Thyroid gland (tissue), 4 donors: Measurements from ENCODE around the gene MAGEA12. TPM values are rescaled to one million over a fixed set of nuclear protein-coding genes. Genes with fewer than 3 reads are reported as not detected.
"Not testable (repeated sequence)": the region's sequence is repeated elsewhere in the genome, so short reads cannot be mapped to it uniquely, and the experiment has no call there.

Experiments used
- DNase-seq, 2 donors: peaks; one replicate each; pipeline ENCODE4 v3.0.0-alpha.2; 2019
- H3K27ac ChIP-seq, 3 donors: fragments of 200-600 bp; sonication (generic); 1 replicate in 2 of 3; 2 replicates in 1 of 3; pipeline ENCODE4 v1.5.1; 2016 to 2019; ENCODE audit warnings: mild to moderate bottlenecking in 1 of 3, moderate library complexity in 1 of 3
- H3K27me3 ChIP-seq: fragments of 200-600 bp; sonication (generic); one replicate; pipeline ENCODE4 v1.5.1; 2019
- H3K36me3 ChIP-seq, 2 donors: fragments of 200-600 bp; sonication (generic); one replicate each; pipeline ENCODE4 v1.5.1; 2016 to 2019
- H3K4me1 ChIP-seq, 2 donors: fragments of 200-600 bp; sonication (generic); one replicate each; pipeline ENCODE4 v1.5.1; 2017 to 2019
- H3K4me3 ChIP-seq, 3 donors: fragments of 200-600 bp; sonication (generic); replicated peaks in 1 of 3; 1 replicate in 2 of 3; 2 replicates in 1 of 3; pipeline ENCODE4 v1.5.1; 2016; ENCODE audit warnings: mild to moderate bottlenecking in 1 of 3
- H3K9me3 ChIP-seq: fragments of 200-600 bp; sonication (generic); one replicate; pipeline ENCODE4 v1.5.1; 2017
- CTCF ChIP-seq, 6 experiments: fragments of 200-600 bp in 3 of 6; fragments of 450-650 bp in 3 of 6; sonication (generic) in 3 of 6; IDR thresholded peaks; one replicate each; pipeline ENCODE4 v1.5.1; 2016 to 2019; ENCODE audit warnings: antibody characterized with exemption in 6 of 6, mild to moderate bottlenecking in 2 of 6, inconsistent platforms in 1 of 6, moderate library complexity in 1 of 6
- POLR2A ChIP-seq, 2 donors: fragments of 450-650 bp; IDR thresholded peaks; one replicate each; pipeline ENCODE4 v1.6.1; 2017; ENCODE audit warnings: antibody characterized with exemption in 2 of 2, mild to moderate bottlenecking in 2 of 2, moderate library complexity in 1 of 2
- WGBS, 2 donors: methylation state at CpG; one replicate each; pipeline ENCODE4 v1.1.5; 2017; 5-methylcytosine and 5-hydroxymethylcytosine counted together
- intact Hi-C: fragments of 100-400 bp; cut with DNase I; formaldehyde crosslinking; loops from one replicate; pipeline ENCODE4 v1.15.1; 2023
- total RNA-seq, 4 donors: library from RNA; depleted of rRNA; stranded (reverse); fragments of >200 nt; gene quantifications; one replicate each; pipeline ENCODE4 v1.2.3, GENCODE V29; 2016

Gene MAGEA12
- not detected for total RNA-seq

GRCh38 chrX:152733261-152733975, at the start of gene MAGEA12, which contains the start of gene CSAG1:
Gene MAGEA12, plus strand, starts transcription at chrX:152733757. Its CDS starts 2,405 bp downstream, at chrX:152736162.
Gene CSAG1, minus strand, starts transcription at chrX:152733721. Its CDS starts 1,261 bp downstream, at chrX:152732460.
- H3K4me1 ChIP-seq: no peaks in the 10 kb centered on the region
- no peaks in the 10 kb centered on the region for H3K9me3 ChIP-seq
- no peaks in the 10 kb centered on the region for H3K27me3 ChIP-seq
- no peak for DNase-seq
- 89 to 98% methylated on average over 8 of the region's 21 CpGs for WGBS, 2 donors
- H3K36me3 ChIP-seq: no peaks in the 10 kb centered on the region
- no peak within 1 kb of the TSS for H3K27ac ChIP-seq
- TF ChIP-seq POLR2A (IDR thresholded peaks at IDR 0.05): no peak
- no peak for TF ChIP-seq CTCF (IDR thresholded peaks at IDR 0.05)
- H3K4me3 ChIP-seq: no peak within 1 kb of the TSS
- intact Hi-C loops: no loop called here

- H3K4me3 ChIP-seq, H3K27ac ChIP-seq, H3K9me3 ChIP-seq, H3K36me3 ChIP-seq, H3K4me1 ChIP-seq, DNase-seq, H3K27me3 ChIP-seq, intact Hi-C loops: not testable (repeated sequence)
- 96% methylated on average over 5 of the region's 34 CpGs; no CpG with 5 or more reads in 1 of the 2 donors for WGBS, 2 donors
Measured at GRCh38 chrX:152697952-152698931, 35.3 kb upstream of the MAGEA12 start, which contains the start of gene MAGEA3. Gene MAGEA3, plus strand, starts transcription at chrX:152698794. Its CDS starts 2,039 bp downstream, at chrX:152700833.

- H3K4me1 ChIP-seq, H3K36me3 ChIP-seq, H3K27me3 ChIP-seq, DNase-seq, H3K27ac ChIP-seq, H3K4me3 ChIP-seq, intact Hi-C loops, H3K9me3 ChIP-seq: not testable (repeated sequence)
- 96% methylated on average over 3 of the region's 5 CpGs; no CpG with 5 or more reads in 1 of the 2 donors for WGBS, 2 donors
Measured at GRCh38 chrX:152700390-152700789, 33.2 kb upstream of the MAGEA12 start.

- DNase-seq, H3K4me3 ChIP-seq, intact Hi-C loops, H3K9me3 ChIP-seq, H3K27ac ChIP-seq, H3K36me3 ChIP-seq, H3K27me3 ChIP-seq, H3K4me1 ChIP-seq: not testable (repeated sequence)
- WGBS, 2 donors: 60 to 100% methylated on average over 1 to 2 of the region's 7 CpGs
Measured at GRCh38 chrX:152706500-152706899, 27.1 kb upstream of the MAGEA12 start.

GRCh38 chrX:152709173-152709572, 24.4 kb upstream of the MAGEA12 start, which contains the start of gene CSAG2:
Gene CSAG2, minus strand, starts transcription at chrX:152709273. Its CDS starts 161 bp downstream, at chrX:152709112.
- WGBS, 2 donors: no CpG with 5 or more reads among the region's 2 CpGs
- H3K27me3 ChIP-seq, H3K36me3 ChIP-seq, H3K27ac ChIP-seq, H3K4me1 ChIP-seq, H3K9me3 ChIP-seq, DNase-seq, intact Hi-C loops, H3K4me3 ChIP-seq: not testable (repeated sequence)

- H3K4me3 ChIP-seq, H3K4me1 ChIP-seq, H3K9me3 ChIP-seq, H3K36me3 ChIP-seq, intact Hi-C loops, DNase-seq, H3K27me3 ChIP-seq, H3K27ac ChIP-seq: not testable (repeated sequence)
- no CpG with 5 or more reads among the region's 5 CpGs for WGBS, 2 donors
Measured at GRCh38 chrX:152713195-152713594, 20.4 kb upstream of the MAGEA12 start.

GRCh38 chrX:152713815-152714787, 19.5 kb upstream of the MAGEA12 start, which contains the start of gene MAGEA2B:
Gene MAGEA2B, plus strand, starts transcription at chrX:152714628. Its CDS starts 2,479 bp downstream, at chrX:152717107.
- H3K27me3 ChIP-seq, DNase-seq, H3K4me1 ChIP-seq, intact Hi-C loops, H3K36me3 ChIP-seq, H3K4me3 ChIP-seq, H3K27ac ChIP-seq, H3K9me3 ChIP-seq: not testable (repeated sequence)
- no CpG with 5 or more reads among the region's 35 CpGs for WGBS, 2 donors
